ENCODE results near the gene STMN3. TPM values are rescaled to one million over a fixed set of nuclear protein-coding genes. Genes with fewer than 3 reads are reported as not detected.
"Not testable (repeated sequence)": the region's sequence is repeated elsewhere in the genome, so short reads cannot be mapped to it uniquely, and the experiment has no call there.

The STMN3 gene
- total RNA-seq, 1 donor from 2014 or later, result 12.5 TPM

- no peak for DNase-seq (ENCODE audit: low spot score)
Observed at GRCh38 chr20:63617092-63617875, 35.9 kb downstream of the STMN3 start.

- not testable (repeated sequence) for DNase-seq (ENCODE audit: low spot score)
Observed at GRCh38 chr20:63613863-63614594, 39.2 kb downstream of the STMN3 start.

DNA sequence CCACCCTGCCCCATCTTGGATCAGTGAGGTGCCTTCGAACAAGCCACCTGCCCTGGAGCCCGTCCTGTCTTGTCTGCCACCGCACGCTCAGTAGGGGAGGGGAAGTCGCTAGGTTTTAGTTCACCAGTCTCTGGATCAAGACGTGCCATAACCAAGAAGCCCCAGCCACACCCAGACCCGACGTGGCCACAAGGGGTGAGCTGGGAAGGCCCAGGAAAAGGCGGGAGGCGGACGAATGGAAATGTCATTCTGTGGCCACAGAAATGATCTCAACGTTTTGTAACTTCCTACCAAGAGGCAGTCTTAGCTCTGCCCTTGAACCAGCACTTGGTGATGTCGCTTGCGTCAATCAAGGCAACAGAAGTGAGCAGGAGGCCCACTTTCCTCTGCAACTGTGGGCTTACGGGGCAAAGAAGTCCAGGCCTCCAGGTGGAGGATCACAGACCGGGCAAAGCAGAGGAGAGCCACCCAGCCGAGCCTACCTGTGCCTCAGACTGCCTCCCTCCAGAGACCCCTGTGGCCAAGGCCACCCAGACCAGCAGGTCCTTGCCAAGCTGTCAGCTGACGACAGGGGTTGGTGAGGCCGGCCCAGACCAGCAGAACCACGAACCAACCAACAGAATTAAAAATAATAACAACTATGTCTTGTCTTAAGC is 40.8 kb downstream of the STMN3 start:
- no peak for DNase-seq (ENCODE audit: low spot score)

DNA sequence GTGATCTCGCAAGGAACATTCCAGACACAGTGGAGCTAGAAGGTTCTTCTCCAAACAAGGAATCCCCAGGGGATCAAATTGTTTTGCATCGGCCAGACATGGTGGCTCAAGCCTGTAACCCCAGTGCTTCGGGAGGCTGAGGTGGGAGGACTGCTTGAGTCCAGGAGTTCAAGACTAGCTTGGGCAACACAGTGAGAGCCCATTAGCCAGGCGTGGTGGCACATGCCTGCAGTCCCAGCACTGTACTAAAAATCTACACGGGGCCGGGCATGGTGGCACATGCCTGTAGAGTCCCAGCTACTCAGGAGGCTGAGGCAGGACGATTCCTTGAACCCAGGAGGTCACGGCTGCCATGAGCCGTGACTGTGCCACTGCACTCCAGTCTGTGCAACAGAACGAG is 41.6 kb downstream of the STMN3 start:
- DNase-seq (ENCODE audit: low spot score), result no peak

GRCh38 chr20:63610581-63611435 is 42.4 kb downstream of the STMN3 start:
- no peak for DNase-seq (ENCODE audit: low spot score)

- no peak for DNase-seq (ENCODE audit: low spot score)
Observed at GRCh38 chr20:63606686-63607085, 46.5 kb downstream of the STMN3 start.

DNA sequence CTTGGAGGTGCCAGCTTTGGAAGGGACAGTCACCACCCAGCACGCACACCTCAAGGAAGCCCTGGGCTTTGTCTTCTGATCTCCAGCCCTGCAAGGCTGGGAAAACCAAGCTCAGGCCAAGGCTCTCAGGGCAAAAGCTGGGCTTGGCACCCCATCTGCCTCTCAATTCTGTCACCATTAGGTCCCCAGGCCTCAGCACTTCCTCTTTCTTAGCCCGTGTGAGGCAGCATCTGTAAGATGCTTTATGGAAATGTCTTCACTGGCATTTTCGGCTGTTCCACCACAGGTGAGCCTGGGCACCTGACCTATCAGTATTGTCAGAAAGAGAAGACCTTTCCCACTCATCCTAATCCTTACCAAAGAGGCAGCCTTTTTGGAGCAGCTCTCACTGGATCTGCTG is 50.9 kb downstream of the STMN3 start:
- no peak for DNase-seq (ENCODE audit: low spot score)

DNA sequence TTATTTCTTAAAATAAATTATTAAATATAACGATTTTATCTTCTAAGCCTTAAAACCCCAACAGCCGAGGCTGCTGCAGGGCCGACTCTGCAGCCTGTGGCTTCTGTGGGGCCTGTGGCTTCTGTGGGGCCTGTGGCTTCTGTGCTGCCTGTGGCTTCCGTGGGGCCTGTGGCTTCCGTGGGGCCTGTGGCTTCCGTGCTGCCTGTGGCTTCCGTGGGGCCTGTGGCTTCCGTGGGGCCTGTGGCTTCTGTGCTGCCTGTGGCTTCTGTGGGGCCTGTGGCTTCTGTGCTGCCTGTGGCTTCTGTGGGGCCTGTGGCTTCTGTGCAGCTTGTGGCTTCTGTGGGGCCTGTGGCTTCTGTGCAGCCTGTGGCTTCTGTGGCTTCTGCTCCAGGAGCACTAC is 51.5 kb downstream of the STMN3 start:
- DNase-seq (ENCODE audit: low spot score), result not testable (repeated sequence)

DNA sequence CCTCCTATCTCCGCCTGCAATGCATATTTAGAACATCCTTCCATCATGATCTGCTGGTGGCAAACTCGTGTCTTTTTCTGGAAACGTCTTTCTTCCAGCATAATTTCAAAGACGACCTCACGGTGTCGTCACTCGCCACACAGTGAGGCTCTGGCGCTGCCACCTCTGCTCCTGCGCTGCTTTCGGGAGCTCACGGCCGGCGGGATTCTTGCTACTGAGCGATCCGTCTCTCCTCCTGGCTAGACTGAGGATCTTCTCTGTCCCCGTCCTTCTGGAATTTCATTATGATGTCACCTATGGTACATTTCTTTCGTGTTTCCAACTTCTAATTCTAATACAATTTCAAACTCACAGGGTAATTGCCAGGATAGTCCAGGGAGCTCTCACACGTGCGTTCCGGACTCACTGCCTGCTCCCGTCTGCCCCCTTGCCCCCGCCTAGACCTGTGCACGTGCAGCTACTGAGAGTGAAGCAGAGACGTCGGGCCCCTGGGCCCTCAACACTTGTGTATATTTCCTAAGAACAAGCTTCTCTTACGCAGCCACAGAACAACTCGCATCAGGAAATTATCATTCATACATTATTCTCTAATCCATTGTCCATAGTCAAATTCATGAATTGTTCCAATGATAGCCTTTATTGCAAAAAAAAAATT is 53.7 kb downstream of the STMN3 start:
- no peak for DNase-seq (ENCODE audit: low spot score)

DNA sequence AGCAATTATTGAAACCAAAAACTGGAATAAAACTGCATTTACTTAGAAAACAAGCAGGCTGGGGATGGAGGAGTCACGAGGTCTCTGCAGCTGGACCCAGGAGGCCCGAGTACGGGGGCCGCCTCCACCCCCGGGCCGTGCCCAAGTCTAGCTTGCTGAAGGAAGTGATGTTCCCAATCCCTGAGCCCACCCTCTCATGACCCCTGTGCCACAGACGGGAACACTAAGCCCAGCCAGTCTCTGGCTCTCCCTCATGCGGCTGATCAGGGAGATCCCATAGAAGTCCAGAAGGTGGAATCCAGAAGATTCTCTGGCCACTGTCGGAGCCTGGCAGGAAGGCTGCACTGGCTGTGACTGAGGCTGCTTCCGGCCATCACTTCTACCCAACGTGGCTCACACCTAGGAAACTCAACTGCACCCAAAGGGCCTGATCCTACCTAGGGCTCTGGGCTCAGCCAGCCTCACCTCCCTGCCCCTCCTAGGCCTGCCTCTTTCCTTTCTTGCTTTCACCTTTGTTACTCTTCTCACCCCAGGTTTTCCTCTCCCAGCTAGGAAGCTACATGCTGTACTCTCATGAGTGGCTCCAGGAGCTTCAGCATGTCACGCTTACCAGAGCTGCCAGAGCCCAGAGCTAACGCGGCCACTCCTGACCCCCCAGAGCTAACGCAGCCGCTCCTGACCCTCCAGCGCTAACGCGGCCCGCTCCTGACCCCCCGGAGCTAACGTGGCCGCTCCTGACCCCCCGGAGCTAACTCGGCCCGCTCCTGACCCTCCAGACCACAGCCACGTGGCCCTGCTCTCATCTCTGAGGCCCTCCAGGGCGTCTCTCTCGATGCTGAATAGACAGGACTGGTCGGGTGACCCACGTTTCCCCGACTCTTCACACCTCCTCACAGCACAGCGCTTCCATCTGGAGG is 54.5 kb downstream of the STMN3 start:
- no peak for DNase-seq (ENCODE audit: low spot score)

- no peak for DNase-seq (ENCODE audit: low spot score)
Observed at GRCh38 chr20:63597651-63598478, 55.4 kb downstream of the STMN3 start.

- DNase-seq (ENCODE audit: low spot score), result no peak
Observed at GRCh38 chr20:63596423-63596822, 56.8 kb downstream of the STMN3 start.

- no peak for DNase-seq (ENCODE audit: low spot score)
Observed at GRCh38 chr20:63595416-63596127, 57.7 kb downstream of the STMN3 start.

DNA sequence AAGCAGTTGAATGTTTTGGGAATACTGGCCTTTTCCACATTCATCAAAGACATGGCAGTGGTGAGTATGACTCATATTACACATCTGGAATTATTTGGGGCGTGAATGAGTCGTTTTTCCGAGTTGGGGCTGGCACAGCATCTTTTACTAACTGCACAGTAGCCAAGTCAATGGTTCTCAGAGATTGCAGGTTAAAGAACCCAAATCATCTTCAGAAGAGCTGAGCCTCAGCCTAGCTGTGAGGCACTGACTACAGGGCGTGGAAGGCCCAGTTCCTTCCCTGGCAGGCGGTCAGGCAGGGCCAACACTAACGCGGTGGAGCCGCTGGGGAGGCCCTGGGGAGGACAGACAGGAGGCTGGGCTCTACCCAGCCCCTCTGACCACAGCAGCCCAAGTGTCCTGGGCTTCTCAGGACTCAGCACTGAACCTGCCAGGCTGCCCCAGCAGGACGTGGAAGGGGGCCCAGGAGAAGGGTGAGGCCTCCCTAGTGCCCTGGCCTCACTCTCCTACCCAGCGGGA is 59.1 kb downstream of the STMN3 start:
- DNase-seq (ENCODE audit: low spot score), result no peak

DNA sequence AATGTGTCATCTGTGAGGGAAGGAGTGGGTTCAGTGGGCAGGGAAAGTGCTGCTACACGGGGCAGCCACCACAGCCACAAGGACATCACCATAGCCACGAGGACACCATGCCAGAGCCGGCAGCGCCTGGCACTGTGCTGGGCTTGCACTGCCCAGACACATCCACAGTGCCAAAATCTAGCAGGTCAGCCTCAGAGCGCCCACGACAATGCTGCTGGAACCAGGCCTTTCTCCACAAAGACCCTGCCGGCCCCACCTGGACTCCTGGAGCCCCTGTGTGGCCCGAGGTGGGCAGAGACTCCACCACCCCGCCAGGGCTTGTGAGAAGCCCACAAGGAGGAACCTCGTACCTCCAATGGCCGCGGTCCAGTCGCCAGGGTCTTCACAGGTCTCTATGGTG is 60.6 kb downstream of the STMN3 start:
- DNase-seq (ENCODE audit: low spot score), result no peak

GRCh38 chr20:63591786-63592355 is 61.4 kb downstream of the STMN3 start:
- DNase-seq (ENCODE audit: low spot score), result no peak

DNA sequence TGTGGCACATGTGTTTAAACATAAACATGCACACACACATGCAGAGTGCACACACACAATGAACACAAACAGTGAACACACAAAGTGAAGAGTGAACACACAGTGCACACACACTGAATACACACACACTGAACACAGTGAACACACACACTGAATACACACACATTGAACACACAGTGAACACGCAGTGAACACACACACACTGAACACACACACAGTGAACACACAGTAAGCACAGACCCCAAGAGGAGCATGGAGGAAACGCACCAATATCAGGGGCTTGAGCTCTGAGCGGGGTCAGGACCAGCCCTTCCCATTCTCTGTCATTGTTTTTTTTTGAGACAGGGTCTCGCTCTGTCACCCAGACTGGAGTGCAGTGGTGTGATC is 62.1 kb downstream of the STMN3 start:
- DNase-seq (ENCODE audit: low spot score), result no peak
